PFSK-1 (cell line): Measurements from ENCODE around the gene NCAM1.

Experiments
- POLR2AphosphoS5 ChIP-seq: IDR thresholded peaks from 2 replicates; pipeline ENCODE4 v1.6.1; 2012; ENCODE audit warnings: low read depth, mild to moderate bottlenecking, control low read depth, low read length, moderate library complexity
- SIN3A ChIP-seq: IDR thresholded peaks from 2 replicates; pipeline ENCODE4 v1.6.1; 2012; ENCODE audit warnings: mild to moderate bottlenecking, low read length, moderate library complexity, borderline replicate concordance; ENCODE audit not compliant: insufficient read depth
- TAF1 ChIP-seq: IDR thresholded peaks from 2 replicates; pipeline ENCODE4 v1.6.1; 2012; ENCODE audit warnings: low read length, control low read depth, borderline replicate concordance; ENCODE audit not compliant: insufficient read depth
- TF ChIP-seq, protein P1 (sequence below), 2 experiments: IDR thresholded peaks; 2 replicates each; pipeline versions ENCODE4 v1.6.1 to v1.8.0; 2011 to 2012; ENCODE audit warnings: low read depth in 2 of 2, low read length in 2 of 2, control low read depth in 1 of 2, inconsistent platforms in 1 of 2, mild to moderate bottlenecking in 1 of 2, moderate library complexity in 1 of 2; ENCODE audit not compliant: insufficient read depth in 1 of 2

DNA sequence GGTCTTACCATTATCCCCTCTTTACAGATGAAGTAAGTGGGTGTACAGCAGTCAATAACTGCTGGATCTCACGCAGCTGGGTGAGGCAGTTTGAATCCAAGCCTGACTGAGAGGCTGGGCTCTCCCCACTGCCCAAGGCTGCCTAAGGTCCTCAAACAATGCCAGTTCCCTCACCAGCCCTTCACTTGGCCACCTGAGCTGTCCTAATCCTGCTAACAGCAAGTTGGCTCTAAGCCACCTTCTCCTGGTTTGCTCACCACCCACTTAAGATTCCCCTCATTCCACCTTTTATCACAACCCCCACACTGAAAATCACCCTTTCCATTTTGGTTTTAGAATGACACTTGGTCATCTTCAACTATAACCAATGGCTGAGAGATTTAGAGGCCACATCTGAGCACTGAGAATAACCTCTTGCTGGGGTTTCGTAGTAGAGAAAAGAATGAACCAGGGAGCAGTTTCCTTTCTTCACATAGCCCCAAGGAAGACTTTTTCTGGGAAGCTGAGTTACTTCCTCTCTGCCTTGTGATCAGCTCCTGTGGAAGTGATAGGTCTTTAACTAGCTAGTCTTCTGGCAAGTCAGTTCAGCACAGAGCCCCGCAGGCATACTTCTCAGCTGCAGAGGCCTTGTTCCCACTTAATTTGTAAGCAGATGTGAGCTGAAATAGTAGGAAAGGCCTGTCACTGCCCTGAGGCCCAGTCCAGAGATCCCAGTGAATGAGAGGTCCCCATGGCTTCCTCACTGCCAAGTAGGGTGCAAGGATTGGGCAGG is 295.4 kb downstream of the NCAM1 start:
- TF ChIP-seq TAF1: no peak
- TF ChIP-seq, protein P1, sequence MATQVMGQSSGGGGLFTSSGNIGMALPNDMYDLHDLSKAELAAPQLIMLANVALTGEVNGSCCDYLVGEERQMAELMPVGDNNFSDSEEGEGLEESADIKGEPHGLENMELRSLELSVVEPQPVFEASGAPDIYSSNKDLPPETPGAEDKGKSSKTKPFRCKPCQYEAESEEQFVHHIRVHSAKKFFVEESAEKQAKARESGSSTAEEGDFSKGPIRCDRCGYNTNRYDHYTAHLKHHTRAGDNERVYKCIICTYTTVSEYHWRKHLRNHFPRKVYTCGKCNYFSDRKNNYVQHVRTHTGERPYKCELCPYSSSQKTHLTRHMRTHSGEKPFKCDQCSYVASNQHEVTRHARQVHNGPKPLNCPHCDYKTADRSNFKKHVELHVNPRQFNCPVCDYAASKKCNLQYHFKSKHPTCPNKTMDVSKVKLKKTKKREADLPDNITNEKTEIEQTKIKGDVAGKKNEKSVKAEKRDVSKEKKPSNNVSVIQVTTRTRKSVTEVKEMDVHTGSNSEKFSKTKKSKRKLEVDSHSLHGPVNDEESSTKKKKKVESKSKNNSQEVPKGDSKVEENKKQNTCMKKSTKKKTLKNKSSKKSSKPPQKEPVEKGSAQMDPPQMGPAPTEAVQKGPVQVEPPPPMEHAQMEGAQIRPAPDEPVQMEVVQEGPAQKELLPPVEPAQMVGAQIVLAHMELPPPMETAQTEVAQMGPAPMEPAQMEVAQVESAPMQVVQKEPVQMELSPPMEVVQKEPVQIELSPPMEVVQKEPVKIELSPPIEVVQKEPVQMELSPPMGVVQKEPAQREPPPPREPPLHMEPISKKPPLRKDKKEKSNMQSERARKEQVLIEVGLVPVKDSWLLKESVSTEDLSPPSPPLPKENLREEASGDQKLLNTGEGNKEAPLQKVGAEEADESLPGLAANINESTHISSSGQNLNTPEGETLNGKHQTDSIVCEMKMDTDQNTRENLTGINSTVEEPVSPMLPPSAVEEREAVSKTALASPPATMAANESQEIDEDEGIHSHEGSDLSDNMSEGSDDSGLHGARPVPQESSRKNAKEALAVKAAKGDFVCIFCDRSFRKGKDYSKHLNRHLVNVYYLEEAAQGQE (IDR thresholded peaks at IDR 0.05; ENCODE audit: insufficient read depth in 1 of 2, low read depth in 2 of 2, low read length in 2 of 2): no peak
- TF ChIP-seq POLR2AphosphoS5: no peak
- TF ChIP-seq SIN3A: no peak
